IMR-90 (cell line): Measurements from ENCODE around the gene C1QTNF5. TPM values are rescaled to one million over a fixed set of nuclear protein-coding genes. Genes with fewer than 3 reads are reported as not detected.

Experiments used
- ATAC-seq: fragments of 200-7000 bp; cut with Tn5 transposase; 2 replicates; pipeline ENCODE4 v1.9.1; 2020; ENCODE audit warnings: low read depth, mild to moderate bottlenecking, moderate library complexity
- BruUV-seq: library from RNA; stranded (reverse); fragments of 400-500 nt; replicated peaks from 2 replicates; lab custom pipeline; 2021; lab: Mats Ljungman, UMichigan
- CTCF ChIA-PET: fragments of 300-600 bp; formaldehyde crosslinking; extraction: SDS; loops from one replicate; lab custom pipeline; 2021; ENCODE audit warnings: antibody characterized with exemption; lab: Yijun Ruan, JAX
- POLR2A ChIA-PET: fragments of 300-600 bp; sonication (Branson Sonifier 250); formaldehyde crosslinking; loops from one replicate; lab custom pipeline; 2022; ENCODE audit warnings: antibody characterized with exemption; ENCODE audit not compliant: unreplicated experiment; lab: Charles Lee
- DNase-seq: peaks from one replicate; pipeline ENCODE4 v3.0.0; 2013
- H2AFZ ChIP-seq: replicated peaks from 2 replicates; pipeline ENCODE3; 2013; ENCODE audit warnings: low read length, mild to moderate bottlenecking; ENCODE audit not compliant: poor library complexity
- H2AK5ac ChIP-seq: 2 replicates; pipeline ENCODE4 v1.6.1; 2013; ENCODE audit warnings: low read depth, low read length, inconsistent platforms
- H2AK9ac ChIP-seq: replicated peaks from 2 replicates; pipeline ENCODE3; 2013; ENCODE audit warnings: mild to moderate bottlenecking, low read depth, low read length, moderate library complexity; ENCODE audit not compliant: poor library complexity
- H2BK120ac ChIP-seq: 2 replicates; pipeline ENCODE4 v1.6.1; 2013; ENCODE audit warnings: low read depth, low read length, inconsistent platforms
- H2BK15ac ChIP-seq: 3 replicates; pipeline ENCODE4 v1.6.1; 2013; ENCODE audit warnings: low read depth, low read length, inconsistent platforms
- H2BK20ac ChIP-seq: 2 replicates; pipeline ENCODE4 v1.6.1; 2013; ENCODE audit warnings: low read depth, mild to moderate bottlenecking, inconsistent platforms, low read length, moderate library complexity
- H2BK5ac ChIP-seq: 2 replicates; pipeline ENCODE4 v1.6.1; 2013; ENCODE audit warnings: mild to moderate bottlenecking, low read depth, low read length, inconsistent platforms; ENCODE audit not compliant: poor library complexity, severe bottlenecking
- H3K14ac ChIP-seq: replicated peaks from 2 replicates; pipeline ENCODE4 v1.6.1; 2013; ENCODE audit warnings: low read depth, low read length, inconsistent platforms
- H3K18ac ChIP-seq: 2 replicates; pipeline ENCODE4 v1.6.1; 2013; ENCODE audit warnings: low read depth, low read length, control low read depth
- H3K23ac ChIP-seq: 2 replicates; pipeline ENCODE4 v1.6.1; 2013; ENCODE audit warnings: low read depth, low read length, inconsistent platforms
- H3K27ac ChIP-seq: 2 replicates; pipeline ENCODE4 v1.5.1; 2013; ENCODE audit warnings: mild to moderate bottlenecking, control low read depth, low read length; ENCODE audit not compliant: insufficient read depth
- H3K27me3 ChIP-seq: 2 replicates; pipeline ENCODE4 v1.6.1; 2013; ENCODE audit warnings: low read length; ENCODE audit not compliant: control insufficient read depth, insufficient read depth
- H3K36me3 ChIP-seq: 2 replicates; pipeline ENCODE4 v1.6.1; 2013; ENCODE audit warnings: low read length, mixed read lengths; ENCODE audit not compliant: control insufficient read depth, insufficient read depth
- H3K4ac ChIP-seq: 2 replicates; pipeline ENCODE4 v1.6.1; 2013; ENCODE audit warnings: low read depth, low read length, inconsistent platforms
- H3K4me1 ChIP-seq: 2 replicates; pipeline ENCODE4 v1.6.1; 2013; ENCODE audit warnings: low read length, mixed read lengths; ENCODE audit not compliant: control insufficient read depth, insufficient read depth
- H3K4me2 ChIP-seq: 2 replicates; pipeline ENCODE4 v1.6.1; 2013; ENCODE audit warnings: low read depth, mild to moderate bottlenecking, control low read depth, low read length, moderate library complexity
- H3K4me3 ChIP-seq: 2 replicates; pipeline ENCODE4 v1.5.1; 2013; ENCODE audit warnings: low read depth, mild to moderate bottlenecking, control low read depth, low read length, moderate library complexity; ENCODE audit not compliant: insufficient read depth
- H3K56ac ChIP-seq: 2 replicates; pipeline ENCODE4 v1.6.1; 2013; ENCODE audit warnings: low read length, inconsistent platforms; ENCODE audit not compliant: insufficient read depth; ENCODE audit errors: extremely low read depth
- H3K79me1 ChIP-seq, 2 experiments: 2 replicates each; pipeline ENCODE4 v1.6.1; 2013; ENCODE audit warnings: low read length in 2 of 2, inconsistent platforms in 1 of 2, low read depth in 1 of 2
- H3K9ac ChIP-seq: 2 replicates; pipeline ENCODE4 v1.6.1; 2013; ENCODE audit warnings: low read depth, low read length, control low read depth
- H3K9me1 ChIP-seq: 2 replicates; pipeline ENCODE4 v1.6.1; 2013; ENCODE audit warnings: low read length, inconsistent platforms; ENCODE audit not compliant: insufficient read depth
- H3K9me3 ChIP-seq: 2 replicates; pipeline ENCODE4 v1.6.1; 2013; ENCODE audit warnings: low read length; ENCODE audit not compliant: control insufficient read depth, insufficient read depth
- H4K20me1 ChIP-seq: 2 replicates; pipeline ENCODE4 v1.6.1; 2013; ENCODE audit warnings: low read length, inconsistent platforms; ENCODE audit not compliant: insufficient read depth
- H4K5ac ChIP-seq: 2 replicates; pipeline ENCODE4 v1.6.1; 2013; ENCODE audit warnings: mild to moderate bottlenecking, low read depth, low read length, control low read depth
- H4K8ac ChIP-seq, 2 experiments: 2 replicates each; pipeline ENCODE4 v1.6.1; 2013; ENCODE audit warnings: low read depth in 2 of 2, low read length in 2 of 2, control low read depth in 1 of 2, inconsistent platforms in 1 of 2
- H4K91ac ChIP-seq: 2 replicates; pipeline ENCODE4 v1.6.1; 2013; ENCODE audit warnings: low read depth, low read length, inconsistent platforms; ENCODE audit not compliant: insufficient read depth
- BHLHE40 ChIP-seq: fragments of 150-350 bp; IDR thresholded peaks from 2 replicates; pipeline ENCODE4 v1.6.1; 2016; ENCODE audit warnings: mild to moderate bottlenecking, low read depth, low read length
- CEBPB ChIP-seq: IDR thresholded peaks from 2 replicates; pipeline ENCODE4 v1.6.1; 2012; ENCODE audit warnings: low read depth, low read length, improper control_type of control experiment
- RCOR1 ChIP-seq: IDR thresholded peaks from 2 replicates; pipeline ENCODE4 v1.6.1; 2012; ENCODE audit warnings: mild to moderate bottlenecking, low read length, improper control_type of control experiment; ENCODE audit not compliant: insufficient replicate concordance
- SMC3 ChIP-seq: fragments of 150-350 bp; IDR thresholded peaks from 2 replicates; pipeline ENCODE4 v1.6.1; 2016; ENCODE audit warnings: low read depth, mild to moderate bottlenecking, antibody characterized with exemption, low read length, moderate library complexity
- WGBS, 2 experiments: methylation state at CpG; one replicate each; pipeline versions ENCODE4 v1.1.5 to v1.1.7; 2013; ENCODE audit warnings: missing lambda C conversion rate in 2 of 2; ENCODE audit not compliant: insufficient read length in 1 of 2; ENCODE audit errors: extremely low coverage in 2 of 2; 5-methylcytosine and 5-hydroxymethylcytosine counted together
- dilution Hi-C: fragments of 300-500 bp; cut with HindIII; formaldehyde crosslinking; loops from one replicate; pipeline ENCODE4 v1.14.3; 2018; ENCODE audit warnings: low sequenced_read_pairs; ENCODE audit not compliant: unreplicated experiment
- in situ Hi-C: fragments of 300-500 bp; cut with MboI; formaldehyde crosslinking; loops from 3 replicates; pipeline ENCODE4 v1.14.3; 2019; ENCODE audit warnings: low sequenced_read_pairs, inconsistent platforms, mixed read lengths
- intact Hi-C: fragments of 100-400 bp; cut with micrococcal nuclease; formaldehyde crosslinking; loops from 2 replicates; pipeline ENCODE4 v1.10.0; 2022
- polyA plus RNA-seq, 3 experiments: library from polyadenylated mRNA; depleted of rRNA; stranded (reverse); fragments of >200 nt; gene quantifications; 2 replicates each; pipeline ENCODE4 v1.2.3, GENCODE V29; 2012; ENCODE audit warnings: low replicate concordance in 1 of 3
- total RNA-seq: library from RNA; depleted of rRNA; stranded (reverse); fragments of >200 nt; gene quantifications from 2 replicates; pipeline ENCODE4 v1.2.3, GENCODE V29; 2012
- TF ChIP-seq, protein P1 (sequence below): conservative IDR thresholded peaks from 2 replicates; pipeline ENCODE4 v1.5.1; 2012; ENCODE audit warnings: mild to moderate bottlenecking, low read depth, low read length, improper control_type of control experiment

The C1QTNF5 gene
- total and polyA plus RNA-seq, 2 of the 4 experiments (the other 2 are of a cell fraction): 2.0 to 5.4 TPM

- Histone ChIP-seq H3K36me3 (peaks cover 28% of the 10 kb centered on the region), H2AK9ac (no peak overlapping the region), H4K20me1 (no peaks in the 10 kb centered on the region), H3K27ac (no peak overlapping the region), H2BK15ac (no peak overlapping the region), H4K5ac (no peak overlapping the region), H3K4me2 (no peak overlapping the region), H3K9me1 (peaks cover 2% of the 10 kb centered on the region; the same call in 1 of the 2 replicates), H3K79me1 (peaks cover 10 to 45% of the 10 kb centered on the region in 2 experiments), H3K14ac (no peak overlapping the region), H3K27me3 (no peaks in the 10 kb centered on the region), H4K91ac (no peak overlapping the region), H3K9me3 (no peaks in the 10 kb centered on the region), H3K4me3 (no peak overlapping the region), H4K8ac (no peak overlapping the region), H3K9ac (no peak overlapping the region), H3K18ac (no peak overlapping the region), H3K4ac (no peak overlapping the region), H2AK5ac (no peak overlapping the region), H2BK120ac (no peak overlapping the region), H3K23ac (peak overlapping the region; percentile 54; the same call in 1 of the 2 replicates), H2AFZ (no peak overlapping the region), H3K4me1 (no peaks in the 10 kb centered on the region), H3K56ac (no peak overlapping the region), H2BK20ac (no peak overlapping the region), H2BK5ac (peak overlapping the region; percentile 27)
- ATAC-seq: no peak
- WGBS, 2 experiments: 100% methylated on average over 1 of the region's 3 CpGs; no CpG with 5 or more reads in 1 of the 2 experiments
- intact Hi-C loops (no loop called here), dilution Hi-C loops (no loop called here), in situ Hi-C loops (no loop called here)
- no TSS peak for BruUV-seq
- no peak for DNase-seq
- TF ChIP-seq BHLHE40 (no peak), CEBPB (no peak), RCOR1 (no peak), SMC3 (no peak)
- TF ChIP-seq, protein P1, sequence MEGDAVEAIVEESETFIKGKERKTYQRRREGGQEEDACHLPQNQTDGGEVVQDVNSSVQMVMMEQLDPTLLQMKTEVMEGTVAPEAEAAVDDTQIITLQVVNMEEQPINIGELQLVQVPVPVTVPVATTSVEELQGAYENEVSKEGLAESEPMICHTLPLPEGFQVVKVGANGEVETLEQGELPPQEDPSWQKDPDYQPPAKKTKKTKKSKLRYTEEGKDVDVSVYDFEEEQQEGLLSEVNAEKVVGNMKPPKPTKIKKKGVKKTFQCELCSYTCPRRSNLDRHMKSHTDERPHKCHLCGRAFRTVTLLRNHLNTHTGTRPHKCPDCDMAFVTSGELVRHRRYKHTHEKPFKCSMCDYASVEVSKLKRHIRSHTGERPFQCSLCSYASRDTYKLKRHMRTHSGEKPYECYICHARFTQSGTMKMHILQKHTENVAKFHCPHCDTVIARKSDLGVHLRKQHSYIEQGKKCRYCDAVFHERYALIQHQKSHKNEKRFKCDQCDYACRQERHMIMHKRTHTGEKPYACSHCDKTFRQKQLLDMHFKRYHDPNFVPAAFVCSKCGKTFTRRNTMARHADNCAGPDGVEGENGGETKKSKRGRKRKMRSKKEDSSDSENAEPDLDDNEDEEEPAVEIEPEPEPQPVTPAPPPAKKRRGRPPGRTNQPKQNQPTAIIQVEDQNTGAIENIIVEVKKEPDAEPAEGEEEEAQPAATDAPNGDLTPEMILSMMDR: no peak
- ChIA-PET CTCF (no interaction called here), POLR2A (interaction anchor here (1.0 kb wide), 1 partner anchor 11 kb away, joined by 3 read pairs; no protein-coding TSS in a partner anchor)
Measured at GRCh38 chr11:119297938-119298337, 42.7 kb downstream of the C1QTNF5 start.
